ENCODE data around the gene ABTB2.

Gene ABTB2

DNA sequence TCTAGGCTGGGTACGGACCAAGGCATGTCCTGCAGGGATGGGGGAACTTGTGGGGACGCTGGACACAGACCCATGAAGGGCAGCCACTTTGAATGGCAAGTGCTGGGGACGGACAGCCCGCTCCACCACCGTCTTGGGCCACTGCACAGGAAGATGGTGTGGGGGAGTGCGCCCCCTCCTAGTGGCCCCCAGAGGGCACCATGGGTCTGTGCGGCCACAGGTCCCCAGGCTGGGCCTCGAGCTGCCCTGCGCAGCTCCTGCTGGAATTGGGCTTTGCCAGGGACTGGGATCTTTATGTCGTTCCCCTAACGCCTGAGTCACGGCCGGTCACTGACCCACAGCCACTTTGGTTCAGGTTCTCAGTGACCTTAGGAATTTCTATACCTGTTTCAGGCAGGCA is 208.0 kb downstream of the ABTB2 start:
- ChIA-PET CTCF (interaction anchor here (1.2 to 1.4 kb wide), 2 partner anchors 14 to 25 kb away, joined by 4 to 9 read pairs; no protein-coding TSS in a partner anchor), POLR2A (no interaction called here)
- DNase-seq (ENCODE audit: extremely low spot score) = peak; percentile 26
- no peak for TF ChIP-seq ELF4 (IDR thresholded peaks at IDR 0.05)
- TF ChIP-seq HDGF (IDR thresholded peaks at IDR 0.05; ENCODE audit: borderline replicate concordance) = no peak
- no peak for TF ChIP-seq SP1 (IDR thresholded peaks at IDR 0.05)
- no peak for TF ChIP-seq LEF1 (IDR thresholded peaks at IDR 0.05; ENCODE audit: borderline replicate concordance)
- TF ChIP-seq BHLHE40 (IDR thresholded peaks at IDR 0.05; ENCODE audit: borderline replicate concordance) = no peak
- no peak for TF ChIP-seq FOXM1 (IDR thresholded peaks at IDR 0.05; ENCODE audit: borderline replicate concordance)
- no peak for TF ChIP-seq ZNF384 (IDR thresholded peaks at IDR 0.05)
- no peak for TF ChIP-seq TARDBP (IDR thresholded peaks at IDR 0.05)
- no peak for TF ChIP-seq SUZ12 (IDR thresholded peaks at IDR 0.05)
- TF ChIP-seq NFRKB (IDR thresholded peaks at IDR 0.05) = no peak
- TF ChIP-seq, protein P1, sequence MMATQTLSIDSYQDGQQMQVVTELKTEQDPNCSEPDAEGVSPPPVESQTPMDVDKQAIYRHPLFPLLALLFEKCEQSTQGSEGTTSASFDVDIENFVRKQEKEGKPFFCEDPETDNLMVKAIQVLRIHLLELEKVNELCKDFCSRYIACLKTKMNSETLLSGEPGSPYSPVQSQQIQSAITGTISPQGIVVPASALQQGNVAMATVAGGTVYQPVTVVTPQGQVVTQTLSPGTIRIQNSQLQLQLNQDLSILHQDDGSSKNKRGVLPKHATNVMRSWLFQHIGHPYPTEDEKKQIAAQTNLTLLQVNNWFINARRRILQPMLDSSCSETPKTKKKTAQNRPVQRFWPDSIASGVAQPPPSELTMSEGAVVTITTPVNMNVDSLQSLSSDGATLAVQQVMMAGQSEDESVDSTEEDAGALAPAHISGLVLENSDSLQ (IDR thresholded peaks at IDR 0.05) = no peak
- TF ChIP-seq FOXA1 (IDR thresholded peaks at IDR 0.05) = no peak
- TF ChIP-seq ARNT (IDR thresholded peaks at IDR 0.05) = no peak
- no peak for TF ChIP-seq L3MBTL2 (conservative IDR thresholded peaks at IDR 0.05)

- ChIA-PET CTCF (interaction anchor here (1.2 kb wide), 1 partner anchor 14 kb away, joined by 9 read pairs; no protein-coding TSS in a partner anchor), POLR2A (no interaction called here)
- TF ChIP-seq LEF1 (IDR thresholded peaks at IDR 0.05; ENCODE audit: borderline replicate concordance) (no peak), SUZ12 (IDR thresholded peaks at IDR 0.05) (no peak), FOXM1 (IDR thresholded peaks at IDR 0.05; ENCODE audit: borderline replicate concordance) (no peak), FOXK2 (IDR thresholded peaks at IDR 0.05) (no peak), TARDBP (IDR thresholded peaks at IDR 0.05) (no peak), ARNT (IDR thresholded peaks at IDR 0.05) (no peak), BHLHE40 (IDR thresholded peaks at IDR 0.05; ENCODE audit: borderline replicate concordance) (no peak), HDGF (IDR thresholded peaks at IDR 0.05; ENCODE audit: borderline replicate concordance) (no peak), NFRKB (IDR thresholded peaks at IDR 0.05) (no peak)
- TF ChIP-seq, protein P1 (IDR thresholded peaks at IDR 0.05) = no peak
- no peak for DNase-seq (ENCODE audit: extremely low spot score)
Measured at GRCh38 chr11:34149274-34149673, 208.5 kb downstream of the ABTB2 start.

GRCh38 chr11:34148504-34149165 is 209.2 kb downstream of the ABTB2 start:
- TF ChIP-seq FOXM1 (IDR thresholded peaks at IDR 0.05; ENCODE audit: borderline replicate concordance) (no peak), ARNT (IDR thresholded peaks at IDR 0.05) (no peak), L3MBTL2 (conservative IDR thresholded peaks at IDR 0.05) (no peak), BHLHE40 (IDR thresholded peaks at IDR 0.05; ENCODE audit: borderline replicate concordance) (no peak), LEF1 (IDR thresholded peaks at IDR 0.05; ENCODE audit: borderline replicate concordance) (no peak), HDGF (IDR thresholded peaks at IDR 0.05; ENCODE audit: borderline replicate concordance) (no peak), CTBP1 (IDR thresholded peaks at IDR 0.05; ENCODE audit: borderline replicate concordance) (no peak), NFRKB (IDR thresholded peaks at IDR 0.05) (no peak), SP1 (IDR thresholded peaks at IDR 0.05) (no peak), ZNF384 (IDR thresholded peaks at IDR 0.05) (no peak), TARDBP (IDR thresholded peaks at IDR 0.05) (no peak), SUZ12 (IDR thresholded peaks at IDR 0.05) (no peak), ELF4 (IDR thresholded peaks at IDR 0.05) (no peak), FOXA1 (IDR thresholded peaks at IDR 0.05) (no peak), FOXK2 (IDR thresholded peaks at IDR 0.05) (no peak)
- TF ChIP-seq, protein P1 (IDR thresholded peaks at IDR 0.05) = no peak
- DNase-seq (ENCODE audit: extremely low spot score) = no peak
- ChIA-PET CTCF (interaction anchor here (1.2 kb wide), 1 partner anchor 13 kb away, joined by 9 read pairs; no protein-coding TSS in a partner anchor), POLR2A (no interaction called here)

DNA sequence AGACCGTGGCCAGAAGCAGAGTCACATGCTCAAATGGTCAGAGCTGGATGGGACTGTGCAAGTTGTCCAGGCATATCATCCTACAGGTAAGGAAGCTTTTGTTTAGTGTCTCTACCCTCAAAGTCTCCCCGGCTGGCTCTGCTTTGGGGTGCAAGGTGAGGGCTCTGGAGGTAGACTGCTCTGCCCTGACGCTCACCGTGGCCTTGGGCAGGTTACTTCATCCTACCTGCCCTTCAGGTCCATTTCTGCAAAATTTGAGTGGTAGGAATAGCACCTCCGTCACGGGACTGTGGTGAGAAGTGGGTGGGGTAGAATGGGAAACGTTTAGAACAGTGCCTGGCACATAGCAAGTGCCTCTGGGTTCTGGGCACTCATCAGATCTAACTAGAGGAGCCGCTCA is 210.2 kb downstream of the ABTB2 start:
- no peak for DNase-seq (ENCODE audit: extremely low spot score)
- TF ChIP-seq SUZ12 (IDR thresholded peaks at IDR 0.05) (no peak), CTBP1 (IDR thresholded peaks at IDR 0.05; ENCODE audit: borderline replicate concordance) (no peak), NFRKB (IDR thresholded peaks at IDR 0.05) (no peak), TARDBP (IDR thresholded peaks at IDR 0.05) (no peak), ARNT (IDR thresholded peaks at IDR 0.05) (no peak), FOXM1 (IDR thresholded peaks at IDR 0.05; ENCODE audit: borderline replicate concordance) (no peak), LEF1 (IDR thresholded peaks at IDR 0.05; ENCODE audit: borderline replicate concordance) (no peak), BHLHE40 (IDR thresholded peaks at IDR 0.05; ENCODE audit: borderline replicate concordance) (no peak), HDGF (IDR thresholded peaks at IDR 0.05; ENCODE audit: borderline replicate concordance) (no peak), L3MBTL2 (conservative IDR thresholded peaks at IDR 0.05) (no peak), FOXA1 (IDR thresholded peaks at IDR 0.05) (no peak), ELF4 (IDR thresholded peaks at IDR 0.05) (no peak)
- ChIA-PET POLR2A (interaction anchor here (0.7 kb wide), 1 partner anchor 12 kb away, joined by 3 read pairs; no protein-coding TSS in a partner anchor), CTCF (no interaction called here)

- ChIA-PET POLR2A (interaction anchor here (1.0 kb wide), 1 partner anchor 75 kb away, joined by 3 read pairs; no protein-coding TSS in a partner anchor), CTCF (no interaction called here)
- TF ChIP-seq SP1 (IDR thresholded peaks at IDR 0.05) (no peak), L3MBTL2 (conservative IDR thresholded peaks at IDR 0.05) (no peak), TARDBP (IDR thresholded peaks at IDR 0.05) (no peak), ARNT (IDR thresholded peaks at IDR 0.05) (no peak), ZNF384 (IDR thresholded peaks at IDR 0.05) (no peak), BHLHE40 (IDR thresholded peaks at IDR 0.05; ENCODE audit: borderline replicate concordance) (no peak), NFRKB (IDR thresholded peaks at IDR 0.05) (no peak), HDGF (IDR thresholded peaks at IDR 0.05; ENCODE audit: borderline replicate concordance) (no peak), LEF1 (IDR thresholded peaks at IDR 0.05; ENCODE audit: borderline replicate concordance) (no peak), ELF4 (IDR thresholded peaks at IDR 0.05) (no peak), FOXM1 (IDR thresholded peaks at IDR 0.05; ENCODE audit: borderline replicate concordance) (no peak), CTBP1 (IDR thresholded peaks at IDR 0.05; ENCODE audit: borderline replicate concordance) (no peak), FOXK2 (IDR thresholded peaks at IDR 0.05) (no peak)
- no peak for DNase-seq (ENCODE audit: extremely low spot score)
Measured at GRCh38 chr11:34146866-34147265, 210.9 kb downstream of the ABTB2 start.

Data from HEK293T (cell line).